ENCODE measurements around the gene CFTR.

GRCh38 chr7:117639966-117640365, 160.1 kb downstream of the CFTR start:
- TF ChIP-seq MYC (IDR thresholded peaks at IDR 0.05; ENCODE audit: borderline replicate concordance, low read length) (no peak), EHMT2 (IDR thresholded peaks at IDR 0.05; ENCODE audit: low read depth) (no peak), CTCF (IDR thresholded peaks at IDR 0.05) (no peak), EP300 (IDR thresholded peaks at IDR 0.05) (no peak), POLR2AphosphoS2 (conservative IDR thresholded peaks at IDR 0.05; ENCODE audit: low read length) (no peak), MAX (IDR thresholded peaks at IDR 0.05) (no peak), POLR2A (IDR thresholded peaks at IDR 0.05; ENCODE audit: low read length) (no peak), RCOR1 (IDR thresholded peaks at IDR 0.05; ENCODE audit: low read depth, low read length) (no peak), BHLHE40 (IDR thresholded peaks at IDR 0.05; ENCODE audit: low read depth, low read length) (no peak), CEBPB (IDR thresholded peaks at IDR 0.05) (no peak), FOXS1 (CRISPR knock-in tag; IDR thresholded peaks at IDR 0.05) (no peak), RFX5 (IDR thresholded peaks at IDR 0.05) (no peak)
- TF ChIP-seq, protein P1, sequence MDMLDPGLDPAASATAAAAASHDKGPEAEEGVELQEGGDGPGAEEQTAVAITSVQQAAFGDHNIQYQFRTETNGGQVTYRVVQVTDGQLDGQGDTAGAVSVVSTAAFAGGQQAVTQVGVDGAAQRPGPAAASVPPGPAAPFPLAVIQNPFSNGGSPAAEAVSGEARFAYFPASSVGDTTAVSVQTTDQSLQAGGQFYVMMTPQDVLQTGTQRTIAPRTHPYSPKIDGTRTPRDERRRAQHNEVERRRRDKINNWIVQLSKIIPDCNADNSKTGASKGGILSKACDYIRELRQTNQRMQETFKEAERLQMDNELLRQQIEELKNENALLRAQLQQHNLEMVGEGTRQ (IDR thresholded peaks at IDR 0.05), result no peak
